D721Med (cell line): Measurements from ENCODE around the gene TNIP1.

Source experiments
- DNase-seq: peaks from one replicate; pipeline ENCODE4 v3.0.0; 2011; ENCODE audit warnings: low spot score; ENCODE audit not compliant: insufficient read length
- FAIRE-seq: peaks from 2 replicates; lab custom pipeline; 2011; peaks lifted over from hg19 to GRCh38; lab: Jason Lieb, UNC
- CTCF ChIP-seq: IDR thresholded peaks from 2 replicates; pipeline ENCODE4 v1.5.1; 2012; ENCODE audit warnings: mild to moderate bottlenecking, control low read depth; ENCODE audit not compliant: insufficient read depth; ENCODE audit errors: missing control alignments

The TNIP1 gene

GRCh38 chr5:151058891-151059489 is 21.8 kb downstream of the TNIP1 start:
- no peak for DNase-seq

GRCh38 chr5:151058301-151058700 is 22.5 kb downstream of the TNIP1 start:
- TF ChIP-seq CTCF: no peak
- no peak for DNase-seq
- no peak for FAIRE-seq

More at GRCh38 chr5:151058891-151059489, 21.8 kb downstream of the TNIP1 start:
- no peak for TF ChIP-seq CTCF
- no peak for FAIRE-seq

GRCh38 chr5:151056379-151057325 is 24.2 kb downstream of the TNIP1 start:
- DNase-seq: no peak
- FAIRE-seq: no peak
- no peak for TF ChIP-seq CTCF

- DNase-seq: no peak
- FAIRE-seq: no peak
- TF ChIP-seq CTCF: no peak
Observed at GRCh38 chr5:151055336-151055735, 25.5 kb downstream of the TNIP1 start.

- DNase-seq: no peak
- FAIRE-seq: no peak
- no peak for TF ChIP-seq CTCF
Observed at GRCh38 chr5:151054709-151055108, 26.1 kb downstream of the TNIP1 start.

GRCh38 chr5:151053796-151054462 is 26.9 kb downstream of the TNIP1 start:
- TF ChIP-seq CTCF: no peak
- no peak for FAIRE-seq
- no peak for DNase-seq
